ENCODE measurements around the gene HNRNPDL.

DNA sequence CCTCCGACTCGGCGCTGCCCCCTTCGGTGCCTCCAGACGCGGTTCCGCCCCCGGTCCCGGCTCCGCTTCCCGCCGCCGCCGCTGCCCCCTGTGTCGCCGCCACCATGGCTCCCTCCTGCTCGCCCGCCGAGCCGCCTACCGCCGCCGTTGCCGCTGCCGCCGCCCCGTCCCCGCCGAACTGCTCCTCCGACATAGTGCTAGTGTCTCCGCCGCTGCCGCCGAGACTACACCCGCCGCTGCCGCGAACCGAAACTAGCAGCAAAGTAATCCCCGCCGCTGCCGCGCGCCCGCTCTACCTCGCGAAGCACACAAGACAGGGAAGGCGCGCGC, 56.8 kb downstream of the HNRNPDL start:
- TF ChIP-seq, protein P1, sequence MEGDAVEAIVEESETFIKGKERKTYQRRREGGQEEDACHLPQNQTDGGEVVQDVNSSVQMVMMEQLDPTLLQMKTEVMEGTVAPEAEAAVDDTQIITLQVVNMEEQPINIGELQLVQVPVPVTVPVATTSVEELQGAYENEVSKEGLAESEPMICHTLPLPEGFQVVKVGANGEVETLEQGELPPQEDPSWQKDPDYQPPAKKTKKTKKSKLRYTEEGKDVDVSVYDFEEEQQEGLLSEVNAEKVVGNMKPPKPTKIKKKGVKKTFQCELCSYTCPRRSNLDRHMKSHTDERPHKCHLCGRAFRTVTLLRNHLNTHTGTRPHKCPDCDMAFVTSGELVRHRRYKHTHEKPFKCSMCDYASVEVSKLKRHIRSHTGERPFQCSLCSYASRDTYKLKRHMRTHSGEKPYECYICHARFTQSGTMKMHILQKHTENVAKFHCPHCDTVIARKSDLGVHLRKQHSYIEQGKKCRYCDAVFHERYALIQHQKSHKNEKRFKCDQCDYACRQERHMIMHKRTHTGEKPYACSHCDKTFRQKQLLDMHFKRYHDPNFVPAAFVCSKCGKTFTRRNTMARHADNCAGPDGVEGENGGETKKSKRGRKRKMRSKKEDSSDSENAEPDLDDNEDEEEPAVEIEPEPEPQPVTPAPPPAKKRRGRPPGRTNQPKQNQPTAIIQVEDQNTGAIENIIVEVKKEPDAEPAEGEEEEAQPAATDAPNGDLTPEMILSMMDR (tag by site-specific recombination; IDR thresholded peaks at IDR 0.05) = no peak
- TF ChIP-seq PRDM1 (tag by site-specific recombination; IDR thresholded peaks at IDR 0.05) (no peak), SP2 (tag by site-specific recombination; IDR thresholded peaks at IDR 0.05) (no peak), ZNF768 (tag by site-specific recombination; IDR thresholded peaks at IDR 0.05) (no peak), ZNF175 (tag by site-specific recombination; IDR thresholded peaks at IDR 0.05) (no peak), ZNF664 (tag by site-specific recombination; IDR thresholded peaks at IDR 0.05) (no peak), ZNF549 (tag by site-specific recombination; IDR thresholded peaks at IDR 0.05) (no peak), KLF7 (tag by site-specific recombination; IDR thresholded peaks at IDR 0.05; ENCODE audit: borderline replicate concordance) (no peak), ZNF354C (tag by site-specific recombination; IDR thresholded peaks at IDR 0.05; ENCODE audit: borderline replicate concordance, low read depth) (no peak), ZNF19 (tag by site-specific recombination; IDR thresholded peaks at IDR 0.05; ENCODE audit: low read depth) (no peak), ZNF660 (tag by site-specific recombination; IDR thresholded peaks at IDR 0.05) (no peak)
- TF ChIP-seq, protein P2, sequence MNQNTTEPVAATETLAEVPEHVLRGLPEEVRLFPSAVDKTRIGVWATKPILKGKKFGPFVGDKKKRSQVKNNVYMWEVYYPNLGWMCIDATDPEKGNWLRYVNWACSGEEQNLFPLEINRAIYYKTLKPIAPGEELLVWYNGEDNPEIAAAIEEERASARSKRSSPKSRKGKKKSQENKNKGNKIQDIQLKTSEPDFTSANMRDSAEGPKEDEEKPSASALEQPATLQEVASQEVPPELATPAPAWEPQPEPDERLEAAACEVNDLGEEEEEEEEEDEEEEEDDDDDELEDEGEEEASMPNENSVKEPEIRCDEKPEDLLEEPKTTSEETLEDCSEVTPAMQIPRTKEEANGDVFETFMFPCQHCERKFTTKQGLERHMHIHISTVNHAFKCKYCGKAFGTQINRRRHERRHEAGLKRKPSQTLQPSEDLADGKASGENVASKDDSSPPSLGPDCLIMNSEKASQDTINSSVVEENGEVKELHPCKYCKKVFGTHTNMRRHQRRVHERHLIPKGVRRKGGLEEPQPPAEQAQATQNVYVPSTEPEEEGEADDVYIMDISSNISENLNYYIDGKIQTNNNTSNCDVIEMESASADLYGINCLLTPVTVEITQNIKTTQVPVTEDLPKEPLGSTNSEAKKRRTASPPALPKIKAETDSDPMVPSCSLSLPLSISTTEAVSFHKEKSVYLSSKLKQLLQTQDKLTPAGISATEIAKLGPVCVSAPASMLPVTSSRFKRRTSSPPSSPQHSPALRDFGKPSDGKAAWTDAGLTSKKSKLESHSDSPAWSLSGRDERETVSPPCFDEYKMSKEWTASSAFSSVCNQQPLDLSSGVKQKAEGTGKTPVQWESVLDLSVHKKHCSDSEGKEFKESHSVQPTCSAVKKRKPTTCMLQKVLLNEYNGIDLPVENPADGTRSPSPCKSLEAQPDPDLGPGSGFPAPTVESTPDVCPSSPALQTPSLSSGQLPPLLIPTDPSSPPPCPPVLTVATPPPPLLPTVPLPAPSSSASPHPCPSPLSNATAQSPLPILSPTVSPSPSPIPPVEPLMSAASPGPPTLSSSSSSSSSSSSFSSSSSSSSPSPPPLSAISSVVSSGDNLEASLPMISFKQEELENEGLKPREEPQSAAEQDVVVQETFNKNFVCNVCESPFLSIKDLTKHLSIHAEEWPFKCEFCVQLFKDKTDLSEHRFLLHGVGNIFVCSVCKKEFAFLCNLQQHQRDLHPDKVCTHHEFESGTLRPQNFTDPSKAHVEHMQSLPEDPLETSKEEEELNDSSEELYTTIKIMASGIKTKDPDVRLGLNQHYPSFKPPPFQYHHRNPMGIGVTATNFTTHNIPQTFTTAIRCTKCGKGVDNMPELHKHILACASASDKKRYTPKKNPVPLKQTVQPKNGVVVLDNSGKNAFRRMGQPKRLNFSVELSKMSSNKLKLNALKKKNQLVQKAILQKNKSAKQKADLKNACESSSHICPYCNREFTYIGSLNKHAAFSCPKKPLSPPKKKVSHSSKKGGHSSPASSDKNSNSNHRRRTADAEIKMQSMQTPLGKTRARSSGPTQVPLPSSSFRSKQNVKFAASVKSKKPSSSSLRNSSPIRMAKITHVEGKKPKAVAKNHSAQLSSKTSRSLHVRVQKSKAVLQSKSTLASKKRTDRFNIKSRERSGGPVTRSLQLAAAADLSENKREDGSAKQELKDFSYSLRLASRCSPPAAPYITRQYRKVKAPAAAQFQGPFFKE (tag by site-specific recombination; IDR thresholded peaks at IDR 0.05; ENCODE audit: borderline replicate concordance) = no peak

Measured in HEK293 (cell line).